ENCODE measurements around the gene HMCN2.

Gene HMCN2

GRCh38 chr9:130363755-130364404 is 98.3 kb downstream of the HMCN2 start:
- no peak overlapping the region for H3K4me3 ChIP-seq (replicated peaks; ENCODE audit: low read depth, low read length)
- TF ChIP-seq CTCF (IDR thresholded peaks at IDR 0.05; ENCODE audit: low read length, missing control alignments), result no peak
- DNase-seq (ENCODE audit: low read depth), result no peak

- DNase-seq (ENCODE audit: low read depth), result no peak
- no peak for TF ChIP-seq CTCF (IDR thresholded peaks at IDR 0.05; ENCODE audit: low read length, missing control alignments)
- H3K4me3 ChIP-seq (replicated peaks; ENCODE audit: low read depth, low read length), result no peak overlapping the region
These were observed 99.2 kb downstream of the HMCN2 start for GRCh38 chr9:130364619-130365322.

- H3K4me3 ChIP-seq (replicated peaks; ENCODE audit: low read depth, low read length), result no peak overlapping the region
- DNase-seq (ENCODE audit: low read depth), result no peak
- no peak for TF ChIP-seq CTCF (IDR thresholded peaks at IDR 0.05; ENCODE audit: low read length, missing control alignments)
These were observed 99.8 kb downstream of the HMCN2 start for GRCh38 chr9:130365323-130365721.

- no peak for DNase-seq (ENCODE audit: low read depth)
- TF ChIP-seq CTCF (IDR thresholded peaks at IDR 0.05; ENCODE audit: low read length, missing control alignments), result no peak
- H3K4me3 ChIP-seq (replicated peaks; ENCODE audit: low read depth, low read length), result no peak overlapping the region
These were observed 100.5 kb downstream of the HMCN2 start for GRCh38 chr9:130366072-130366471.

- no peak for DNase-seq (ENCODE audit: low read depth)
- no peak overlapping the region for H3K4me3 ChIP-seq (replicated peaks; ENCODE audit: low read depth, low read length)
- no peak for TF ChIP-seq CTCF (IDR thresholded peaks at IDR 0.05; ENCODE audit: low read length, missing control alignments)
These were observed 101.5 kb downstream of the HMCN2 start for GRCh38 chr9:130366888-130367550.

- no peak overlapping the region for H3K4me3 ChIP-seq (replicated peaks; ENCODE audit: low read depth, low read length)
- DNase-seq (ENCODE audit: low read depth), result no peak
- no peak for TF ChIP-seq CTCF (IDR thresholded peaks at IDR 0.05; ENCODE audit: low read length, missing control alignments)
These were observed 103.1 kb downstream of the HMCN2 start for GRCh38 chr9:130368631-130369103.

Data from fibroblast of pulmonary artery (primary cell).